Lower lobe of right lung (tissue), 2 donors: ENCODE measurements around the gene NNMT. TPM values are rescaled to one million over a fixed set of nuclear protein-coding genes. Genes with fewer than 3 reads are reported as not detected.

Experiments used
- ATAC-seq, 2 donors: fragments of 200-7000 bp; cut with Tn5 transposase; one replicate each; pipeline ENCODE4 v1.9.1; 2020 to 2022; ENCODE audit warnings: mild to moderate bottlenecking in 2 of 2, moderate library complexity in 2 of 2
- DNase-seq: peaks from one replicate; pipeline ENCODE4 v3.0.0-alpha.2; 2020
- H3K27ac ChIP-seq: fragments of 200-600 bp; one replicate; pipeline ENCODE4 v1.8.0; 2022
- H3K27me3 ChIP-seq: fragments of 200-600 bp; one replicate; pipeline ENCODE4 v1.8.0; 2022; ENCODE audit warnings: low read depth
- H3K36me3 ChIP-seq: fragments of 200-600 bp; one replicate; pipeline ENCODE4 v1.8.0; 2022; ENCODE audit warnings: mild to moderate bottlenecking
- H3K4me1 ChIP-seq: fragments of 200-600 bp; one replicate; pipeline ENCODE4 v1.8.0; 2022
- H3K4me3 ChIP-seq: fragments of 200-600 bp; one replicate; pipeline ENCODE4 v1.8.0; 2022; ENCODE audit warnings: mild to moderate bottlenecking
- H3K9me3 ChIP-seq: fragments of 200-600 bp; one replicate; pipeline ENCODE4 v1.8.0; 2022
- intact Hi-C: fragments of 100-400 bp; cut with DNase I; formaldehyde crosslinking; loops from one replicate; pipeline ENCODE4 v1.11.0; 2022
- total RNA-seq: library from RNA; stranded (reverse); fragmentation: NEBNext Ultra II Directional; extraction: Animal tissue kit (Norgen Biotek cat#: 25700); gene quantifications from one replicate; pipeline ENCODE4 v1.2.1, GENCODE V29; 2021
- TF ChIP-seq, protein P1 (sequence below): fragments of 200-600 bp; IDR thresholded peaks from one replicate; pipeline ENCODE4 v1.8.0; 2022; ENCODE audit warnings: antibody characterized with exemption, mild to moderate bottlenecking
- donor health status: DM: no; HTN: yes; CAD: no; lungs with severe emphysema.

Gene NNMT
- total RNA-seq, 1 donor from 2014 or later, result 162 TPM

DNA sequence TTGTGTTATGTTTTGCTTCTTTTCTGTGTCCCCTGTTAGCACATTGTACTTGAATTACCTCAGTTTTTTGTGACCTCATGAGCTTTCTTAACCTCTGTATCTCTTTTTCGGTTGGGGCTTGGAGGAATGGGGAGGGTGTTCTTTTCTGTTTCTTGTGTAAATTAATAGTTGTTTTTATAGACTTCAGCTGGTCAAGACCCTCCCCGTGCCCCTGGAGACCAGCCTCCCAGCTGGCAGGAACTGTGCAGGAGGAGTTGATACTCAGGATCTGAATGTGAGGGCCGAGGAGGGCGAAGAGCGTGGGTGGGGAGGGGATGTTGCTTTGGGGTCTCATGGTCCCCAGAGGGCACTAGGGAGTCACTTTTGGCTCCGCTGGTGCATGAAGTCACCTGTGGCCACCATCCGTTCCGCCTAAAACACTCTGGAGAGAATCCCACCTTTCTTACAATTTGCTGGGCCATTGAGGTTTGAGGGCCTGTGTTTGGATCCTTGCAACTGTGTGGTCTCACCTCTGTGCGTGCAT is 44.3 kb upstream of the NNMT start:
- H3K9me3 ChIP-seq, result no peaks in the 10 kb centered on the region
- intact Hi-C loops, result no loop called here
- DNase-seq, result no peak
- H3K4me3 ChIP-seq, result no peak overlapping the region
- TF ChIP-seq, protein P1, sequence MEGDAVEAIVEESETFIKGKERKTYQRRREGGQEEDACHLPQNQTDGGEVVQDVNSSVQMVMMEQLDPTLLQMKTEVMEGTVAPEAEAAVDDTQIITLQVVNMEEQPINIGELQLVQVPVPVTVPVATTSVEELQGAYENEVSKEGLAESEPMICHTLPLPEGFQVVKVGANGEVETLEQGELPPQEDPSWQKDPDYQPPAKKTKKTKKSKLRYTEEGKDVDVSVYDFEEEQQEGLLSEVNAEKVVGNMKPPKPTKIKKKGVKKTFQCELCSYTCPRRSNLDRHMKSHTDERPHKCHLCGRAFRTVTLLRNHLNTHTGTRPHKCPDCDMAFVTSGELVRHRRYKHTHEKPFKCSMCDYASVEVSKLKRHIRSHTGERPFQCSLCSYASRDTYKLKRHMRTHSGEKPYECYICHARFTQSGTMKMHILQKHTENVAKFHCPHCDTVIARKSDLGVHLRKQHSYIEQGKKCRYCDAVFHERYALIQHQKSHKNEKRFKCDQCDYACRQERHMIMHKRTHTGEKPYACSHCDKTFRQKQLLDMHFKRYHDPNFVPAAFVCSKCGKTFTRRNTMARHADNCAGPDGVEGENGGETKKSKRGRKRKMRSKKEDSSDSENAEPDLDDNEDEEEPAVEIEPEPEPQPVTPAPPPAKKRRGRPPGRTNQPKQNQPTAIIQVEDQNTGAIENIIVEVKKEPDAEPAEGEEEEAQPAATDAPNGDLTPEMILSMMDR, result no peak
- H3K27ac ChIP-seq, result no peak overlapping the region
- peaks cover 11% of the 10 kb centered on the region for H3K4me1 ChIP-seq
- H3K36me3 ChIP-seq, result peaks cover 93% of the 10 kb centered on the region
- H3K27me3 ChIP-seq, result no peaks in the 10 kb centered on the region
- ATAC-seq, result no peak

GRCh38 chr11:114252767-114253166 is 43.4 kb upstream of the NNMT start:
- no peak for DNase-seq
- TF ChIP-seq, protein P1, result no peak
- ATAC-seq, result no peak
- Histone ChIP-seq H3K36me3 (peaks cover 89% of the 10 kb centered on the region), H3K27me3 (no peaks in the 10 kb centered on the region), H3K9me3 (no peaks in the 10 kb centered on the region), H3K27ac (no peak overlapping the region), H3K4me1 (peaks cover 18% of the 10 kb centered on the region), H3K4me3 (no peak overlapping the region)
- intact Hi-C loops, result no loop called here

- ATAC-seq, result no peak
- TF ChIP-seq, protein P1, result no peak
- H3K27ac ChIP-seq, result no peak overlapping the region
- peaks cover 28% of the 10 kb centered on the region for H3K4me1 ChIP-seq
- H3K36me3 ChIP-seq, result peaks cover 78% of the 10 kb centered on the region
- DNase-seq, result no peak
- H3K9me3 ChIP-seq, result no peaks in the 10 kb centered on the region
- H3K4me3 ChIP-seq, result no peak overlapping the region
- no peaks in the 10 kb centered on the region for H3K27me3 ChIP-seq
- intact Hi-C loops, result no loop called here
These were observed 42.4 kb upstream of the NNMT start for GRCh38 chr11:114253771-114254170.

GRCh38 chr11:114254571-114255146 is 41.5 kb upstream of the NNMT start:
- H3K27me3 ChIP-seq, result no peaks in the 10 kb centered on the region
- no peaks in the 10 kb centered on the region for H3K9me3 ChIP-seq
- peaks cover 74% of the 10 kb centered on the region for H3K36me3 ChIP-seq
- DNase-seq, result no peak
- no peak overlapping the region for H3K4me3 ChIP-seq
- TF ChIP-seq, protein P1, result no peak
- ATAC-seq, result no peak
- intact Hi-C loops, result no loop called here
- no peak overlapping the region for H3K27ac ChIP-seq
- peaks cover 37% of the 10 kb centered on the region for H3K4me1 ChIP-seq

DNA sequence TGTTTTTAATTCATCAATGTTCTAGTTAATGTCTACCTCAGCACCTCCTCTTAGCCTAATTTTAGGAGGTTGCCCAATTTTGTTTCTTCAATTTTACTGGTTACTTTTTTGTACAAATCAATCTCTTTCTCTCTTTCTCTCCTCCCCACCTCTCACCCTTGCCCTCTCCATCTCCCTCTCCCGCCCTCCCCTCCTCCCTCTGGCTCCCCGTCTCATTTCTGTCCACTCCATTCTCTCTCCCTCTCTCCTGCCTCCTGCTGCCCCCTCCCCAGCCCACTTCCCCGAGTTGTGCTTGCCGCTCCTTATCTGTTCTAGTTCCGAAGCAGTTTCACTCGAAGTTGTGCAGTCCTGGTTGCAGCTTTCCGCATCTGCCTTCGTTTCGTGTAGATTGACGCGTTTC is 40.9 kb upstream of the NNMT start:
- no peak for DNase-seq
- H3K36me3 ChIP-seq, result peaks cover 67% of the 10 kb centered on the region

More for the DNA sequence above, 40.9 kb upstream of the NNMT start:
- Histone ChIP-seq H3K27me3 (no peaks in the 10 kb centered on the region), H3K9me3 (no peaks in the 10 kb centered on the region), H3K4me3 (no peak overlapping the region), H3K4me1 (peaks cover 43% of the 10 kb centered on the region), H3K27ac (no peak overlapping the region)
- ATAC-seq, result no peak
- TF ChIP-seq, protein P1, result no peak
- intact Hi-C loops, result no loop called here
